ENCODE data around the gene CREG2.

CREG2 gene

DNA sequence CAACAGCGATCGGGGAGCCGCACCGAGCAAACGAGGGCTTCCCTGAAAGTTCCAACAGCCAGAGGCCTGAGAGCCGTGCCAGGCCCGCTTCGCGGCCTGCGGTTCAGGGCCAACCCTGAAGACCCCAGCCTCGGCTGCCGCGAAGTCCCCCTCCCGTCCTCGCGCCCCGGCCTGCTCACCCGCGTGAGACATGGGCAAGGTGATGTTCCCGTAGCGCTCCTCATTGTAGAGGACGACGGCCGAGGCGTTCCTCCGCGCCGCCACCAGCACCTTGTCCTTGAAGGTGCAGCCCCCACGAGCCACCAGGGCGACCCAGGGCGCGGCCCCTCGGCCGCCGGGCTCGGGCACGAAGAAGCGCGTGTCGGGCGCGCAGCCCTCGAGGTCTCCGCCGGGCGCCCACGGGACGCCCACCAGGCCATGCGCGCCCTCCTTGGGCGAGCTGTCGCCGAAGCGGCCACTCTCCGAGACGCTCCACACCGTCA lies 79.3 kb downstream of the CREG2 start:
- TF ChIP-seq, protein P1, sequence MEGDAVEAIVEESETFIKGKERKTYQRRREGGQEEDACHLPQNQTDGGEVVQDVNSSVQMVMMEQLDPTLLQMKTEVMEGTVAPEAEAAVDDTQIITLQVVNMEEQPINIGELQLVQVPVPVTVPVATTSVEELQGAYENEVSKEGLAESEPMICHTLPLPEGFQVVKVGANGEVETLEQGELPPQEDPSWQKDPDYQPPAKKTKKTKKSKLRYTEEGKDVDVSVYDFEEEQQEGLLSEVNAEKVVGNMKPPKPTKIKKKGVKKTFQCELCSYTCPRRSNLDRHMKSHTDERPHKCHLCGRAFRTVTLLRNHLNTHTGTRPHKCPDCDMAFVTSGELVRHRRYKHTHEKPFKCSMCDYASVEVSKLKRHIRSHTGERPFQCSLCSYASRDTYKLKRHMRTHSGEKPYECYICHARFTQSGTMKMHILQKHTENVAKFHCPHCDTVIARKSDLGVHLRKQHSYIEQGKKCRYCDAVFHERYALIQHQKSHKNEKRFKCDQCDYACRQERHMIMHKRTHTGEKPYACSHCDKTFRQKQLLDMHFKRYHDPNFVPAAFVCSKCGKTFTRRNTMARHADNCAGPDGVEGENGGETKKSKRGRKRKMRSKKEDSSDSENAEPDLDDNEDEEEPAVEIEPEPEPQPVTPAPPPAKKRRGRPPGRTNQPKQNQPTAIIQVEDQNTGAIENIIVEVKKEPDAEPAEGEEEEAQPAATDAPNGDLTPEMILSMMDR (IDR thresholded peaks at IDR 0.05): no peak

DNA sequence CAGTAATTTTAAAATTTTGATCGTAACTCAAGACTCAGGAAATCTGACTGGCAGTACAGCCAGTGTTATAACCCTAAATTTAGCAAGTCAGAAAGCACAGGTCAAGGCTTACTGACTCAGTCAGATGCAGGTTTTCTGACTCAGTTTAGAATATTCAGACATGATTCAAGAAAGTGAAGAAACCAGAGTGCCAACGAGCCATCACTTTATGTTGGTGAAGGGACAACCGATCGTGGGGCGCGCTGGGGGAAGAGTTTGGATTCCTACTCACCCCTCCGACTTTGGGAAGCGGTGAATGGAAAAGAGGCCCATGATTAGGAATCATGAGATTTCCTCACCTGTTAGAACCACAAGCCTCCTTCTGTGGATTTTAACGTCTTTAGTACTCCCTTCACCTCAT lies 79.8 kb downstream of the CREG2 start:
- TF ChIP-seq, protein P1 (IDR thresholded peaks at IDR 0.05): no peak

DNA sequence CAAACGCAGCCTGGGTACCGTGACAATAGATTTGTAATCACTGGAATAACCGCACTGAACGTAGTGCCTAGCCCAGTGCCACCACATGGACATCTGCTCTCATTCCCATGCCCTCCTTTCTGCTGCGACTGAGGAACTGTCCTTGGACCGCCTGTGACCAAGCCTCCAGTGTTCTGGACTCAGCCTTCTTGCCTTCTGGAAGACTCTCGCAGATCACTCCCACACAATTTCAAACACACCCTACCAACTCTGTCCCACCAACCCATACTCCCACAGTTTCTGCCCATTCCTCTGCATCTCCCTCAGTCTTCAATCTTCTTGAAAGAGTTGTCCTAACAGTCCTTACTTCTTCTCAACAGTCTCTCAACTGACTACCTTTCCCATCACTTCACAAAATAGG lies 80.9 kb downstream of the CREG2 start:
- TF ChIP-seq, protein P1 (IDR thresholded peaks at IDR 0.05): no peak

DNA sequence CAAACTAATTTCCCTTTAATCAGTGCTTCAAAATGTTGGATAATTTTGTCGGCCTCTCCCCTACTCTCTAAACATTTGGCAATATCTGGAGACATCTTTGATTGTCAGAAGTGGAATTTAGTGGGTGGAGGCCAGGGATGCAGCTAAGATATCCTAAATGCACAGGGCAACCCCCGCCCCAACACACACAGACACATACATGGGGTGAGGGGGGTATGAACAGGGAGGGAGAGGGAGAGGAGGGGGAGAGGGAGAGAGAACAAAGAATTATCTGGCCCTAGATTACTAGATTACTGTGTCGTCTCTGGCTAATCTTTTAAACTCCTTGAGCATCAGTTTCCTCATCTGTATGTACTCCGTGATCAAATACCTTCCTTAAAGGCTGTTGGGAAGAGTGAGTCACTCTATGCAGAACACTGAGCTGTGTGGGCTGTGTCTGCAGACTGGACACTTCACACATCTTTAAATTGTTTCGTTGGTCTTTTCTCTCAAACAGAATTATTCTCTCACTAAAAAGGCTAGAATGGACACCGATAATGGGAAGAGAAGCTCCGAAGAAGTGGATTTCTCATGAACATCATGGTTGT lies 81.7 kb downstream of the CREG2 start:
- TF ChIP-seq, protein P1 (IDR thresholded peaks at IDR 0.05): no peak

DNA sequence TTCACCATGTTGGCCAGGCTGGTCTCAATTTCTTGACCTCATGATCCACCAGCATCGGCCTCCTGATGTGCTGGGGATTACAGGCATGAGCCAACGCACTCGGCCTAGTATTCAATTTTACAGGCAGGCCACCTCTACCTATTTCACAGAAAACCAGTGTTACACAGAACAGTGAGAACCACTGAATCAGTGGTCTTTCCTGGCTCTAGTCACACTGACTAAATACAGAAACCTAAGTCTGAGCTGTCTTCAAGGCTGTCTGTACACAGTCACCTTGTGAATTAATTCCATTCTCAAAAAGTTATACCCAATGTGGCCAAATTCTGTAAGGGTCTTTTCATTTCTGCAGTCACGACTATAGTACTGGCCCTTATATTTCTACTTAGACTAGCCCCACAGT lies 82.3 kb downstream of the CREG2 start:
- TF ChIP-seq, protein P1 (IDR thresholded peaks at IDR 0.05): no peak

DNA sequence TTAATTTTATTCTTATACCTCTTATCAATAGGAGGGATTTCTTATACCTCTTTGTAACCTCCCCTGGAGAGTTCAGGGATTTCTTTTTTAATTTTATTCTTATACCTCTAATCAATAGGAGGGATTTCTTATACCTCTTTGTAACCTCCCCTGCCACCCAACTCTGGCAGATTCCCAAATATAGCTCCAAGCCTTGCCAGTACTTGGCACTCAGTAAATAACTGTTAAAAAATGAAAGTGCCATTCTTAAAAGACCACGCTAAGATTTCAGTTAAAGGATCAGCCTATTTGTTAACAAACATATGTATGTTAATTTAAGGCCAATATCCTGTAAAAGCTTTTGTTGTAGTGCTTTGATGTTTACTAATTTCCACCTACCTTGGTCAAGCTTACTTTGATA lies 83.6 kb downstream of the CREG2 start:
- TF ChIP-seq, protein P1 (IDR thresholded peaks at IDR 0.05): no peak

DNA sequence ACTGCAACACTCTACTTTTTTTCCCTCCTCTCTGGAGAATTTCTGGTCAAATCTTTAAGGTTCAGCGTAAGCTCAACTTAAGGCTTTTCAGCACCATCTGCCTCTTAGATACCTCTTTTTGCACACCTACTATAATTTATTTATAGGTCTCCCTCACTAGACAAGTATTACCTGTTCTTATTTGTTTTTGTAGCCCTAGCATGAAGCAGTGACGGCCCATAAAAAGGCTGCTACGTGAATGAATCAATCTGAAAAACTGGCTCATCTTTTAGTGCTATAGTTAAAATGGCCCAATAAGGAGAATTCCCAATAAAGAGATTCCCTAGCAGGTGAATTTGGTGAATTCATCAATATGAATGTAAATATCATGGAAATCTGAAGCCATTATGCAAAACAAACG lies 85.3 kb downstream of the CREG2 start:
- TF ChIP-seq, protein P1 (IDR thresholded peaks at IDR 0.05): no peak

DNA sequence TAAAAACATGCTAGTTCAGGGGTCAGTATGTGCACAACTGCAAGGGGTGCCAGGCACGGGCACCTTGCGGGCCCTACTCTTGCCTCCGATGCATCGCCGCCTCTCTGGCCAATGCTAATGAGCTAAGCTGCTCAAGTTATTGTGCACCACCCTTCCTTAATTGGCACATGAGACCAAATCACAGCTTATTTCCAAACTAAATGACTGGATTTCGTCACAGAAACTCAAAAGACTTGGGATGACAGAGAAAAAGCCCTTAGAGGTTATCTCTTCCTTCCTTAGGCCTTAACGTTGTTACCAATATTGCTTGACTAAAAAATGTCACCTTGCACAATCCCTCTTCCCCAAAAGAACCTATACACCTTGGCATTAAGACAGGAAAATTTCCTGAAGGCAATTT lies 86.5 kb downstream of the CREG2 start:
- TF ChIP-seq, protein P1 (IDR thresholded peaks at IDR 0.05): no peak

Measured in LNCAP (cell line).